HCT116 (cell line): ENCODE results near the gene NT5C1A. TPM values are rescaled to one million over a fixed set of nuclear protein-coding genes. Genes with fewer than 3 reads are reported as not detected.

ENCODE experiments used
- ATAC-seq: fragments of 200-7000 bp; cut with Tn5 transposase; 2 replicates; pipeline ENCODE4 v1.9.1; 2020; ENCODE audit warnings: mild to moderate bottlenecking, moderate library complexity
- BruUV-seq: library from RNA; stranded (reverse); fragments of 400-500 nt; replicated peaks from 2 replicates; lab custom pipeline; 2021; lab: Mats Ljungman, UMichigan
- CTCF ChIA-PET: fragments of 300-600 bp; sonication (Branson Sonifier 250); formaldehyde crosslinking; loops from one replicate; lab custom pipeline; 2021; ENCODE audit warnings: antibody characterized with exemption; lab: Charles Lee
- POLR2A ChIA-PET: fragments of 300-600, 350-600 bp; sonication (Branson Sonifier 250); formaldehyde crosslinking; loops from one replicate; lab custom pipeline; 2021; ENCODE audit warnings: antibody characterized with exemption; lab: Charles Lee
- RAD21 ChIA-PET, 2 experiments: fragments of 300-600 bp; sonication (Branson Sonifier 250); formaldehyde crosslinking; loops; one replicate each; lab custom pipeline; 2023; ENCODE audit warnings: low total read pairs in 2 of 2; ENCODE audit not compliant: uncharacterized antibody in 2 of 2, unreplicated experiment in 2 of 2, low non-redundant PET in 1 of 2; lab: Charles Lee
- DNase-seq: peaks from one replicate; pipeline ENCODE4 v3.0.0-alpha.2; 2010; ENCODE audit warnings: low read depth, low spot score
- H2AFZ ChIP-seq: fragments of 200-600 bp; shearing (Covaris generic), sonication (generic); 2 replicates; pipeline ENCODE4 v1.6.1; 2017; ENCODE audit warnings: low read depth, mixed run types, mixed read lengths, antibody characterized with exemption, low read length; ENCODE audit not compliant: poor library complexity, severe bottlenecking
- H3K27ac ChIP-seq: 2 replicates; pipeline ENCODE4 v1.5.1; 2012; ENCODE audit warnings: low read depth, low read length
- H3K27me3 ChIP-seq: fragments of 200-600 bp; sonication (generic); 2 replicates; pipeline ENCODE4 v1.6.1; 2016; ENCODE audit warnings: mixed run types, low read length, mixed read lengths; ENCODE audit not compliant: insufficient read depth
- H3K36me3 ChIP-seq, 2 experiments: fragments of 200-500 bp in 1 of 2; fragments of 200-600 bp in 1 of 2; sonication (Bioruptor generic) in 1 of 2; sonication (generic) in 1 of 2; 2 replicates each; pipeline versions ENCODE4 v1.5.1 to v1.6.1; 2014 to 2016; ENCODE audit warnings: low read length in 2 of 2, inconsistent platforms in 1 of 2, mixed read lengths in 1 of 2, mixed run types in 1 of 2; ENCODE audit not compliant: insufficient read depth in 2 of 2, control insufficient read depth in 1 of 2
- H3K4me1 ChIP-seq, 2 experiments: fragments of 200-600 bp in 1 of 2; sonication (generic) in 1 of 2; 2 replicates each; pipeline versions ENCODE4 v1.5.1 to v1.6.1; 2012 to 2017; ENCODE audit warnings: low read length in 2 of 2, inconsistent platforms in 1 of 2, mild to moderate bottlenecking in 1 of 2, mixed read lengths in 1 of 2, mixed run types in 1 of 2, moderate library complexity in 1 of 2; ENCODE audit not compliant: insufficient read depth in 2 of 2, control insufficient read depth in 1 of 2
- H3K4me2 ChIP-seq: fragments of 200-600 bp; sonication (generic); 2 replicates; pipeline ENCODE4 v1.6.1; 2017; ENCODE audit warnings: mixed run types, low read length, mixed read lengths
- H3K4me3 ChIP-seq, 2 experiments: fragments of 200-600 bp in 1 of 2; sonication (generic) in 1 of 2; replicated peaks in 1 of 2; 2 replicates each; pipeline ENCODE4 v1.5.1; 2011 to 2016; ENCODE audit warnings: low read length in 2 of 2, control low read depth in 1 of 2, low read depth in 1 of 2, mild to moderate bottlenecking in 1 of 2, mixed read lengths in 1 of 2, mixed run types in 1 of 2
- H3K79me2 ChIP-seq: fragments of 200-600 bp; sonication (generic); 2 replicates; pipeline ENCODE4 v1.6.1; 2017; ENCODE audit warnings: mild to moderate bottlenecking, mixed run types, low read length, moderate library complexity, mixed read lengths; ENCODE audit not compliant: insufficient read depth
- H3K9ac ChIP-seq: fragments of 200-600 bp; sonication (generic); 2 replicates; pipeline ENCODE4 v1.6.1; 2016; ENCODE audit warnings: low read length, mixed read lengths
- H3K9me2 ChIP-seq: fragments of 200-600 bp; sonication (generic), shearing (Covaris generic); 2 replicates; pipeline ENCODE4 v1.6.1; 2017; ENCODE audit warnings: mixed run types, mild to moderate bottlenecking, moderate library complexity; ENCODE audit not compliant: insufficient read depth
- H3K9me3 ChIP-seq, 2 experiments: fragments of 200-500 bp in 1 of 2; fragments of 200-600 bp in 1 of 2; sonication (Bioruptor generic) in 1 of 2; sonication (generic) in 1 of 2; 2 replicates each; pipeline ENCODE4 v1.6.1; 2014 to 2017; ENCODE audit warnings: low read length in 2 of 2, mixed read lengths in 2 of 2, inconsistent platforms in 1 of 2, low read depth in 1 of 2, mild to moderate bottlenecking in 1 of 2, mixed run types in 1 of 2, moderate library complexity in 1 of 2; ENCODE audit not compliant: control insufficient read depth in 1 of 2, insufficient read depth in 1 of 2
- H4K20me1 ChIP-seq: fragments of 200-600 bp; sonication (generic), shearing (Covaris generic); 2 replicates; pipeline ENCODE4 v1.6.1; 2017; ENCODE audit warnings: mixed run types, mild to moderate bottlenecking, moderate library complexity; ENCODE audit not compliant: insufficient read depth
- CBX3 ChIP-seq: IDR thresholded peaks from 2 replicates; pipeline ENCODE4 v1.6.1; 2012; ENCODE audit warnings: low read depth
- CEBPB ChIP-seq: IDR thresholded peaks from 2 replicates; pipeline ENCODE4 v1.6.1; 2012; ENCODE audit warnings: low read depth
- CTCF ChIP-seq, 3 experiments: fragments of 200-600 bp in 1 of 3; sonication (generic) in 1 of 3; IDR thresholded peaks in 2 of 3; conservative IDR thresholded peaks in 1 of 3; 2 replicates each; pipeline ENCODE4 v1.5.1; 2012 to 2017; ENCODE audit warnings: low read depth in 2 of 3, low read length in 2 of 3, antibody characterized with exemption in 1 of 3, borderline replicate concordance in 1 of 3, control low read depth in 1 of 3, mild to moderate bottlenecking in 1 of 3, mixed read lengths in 1 of 3, mixed run types in 1 of 3, moderate library complexity in 1 of 3; ENCODE audit not compliant: insufficient read depth in 1 of 3
- EGR1 ChIP-seq: IDR thresholded peaks from 2 replicates; pipeline ENCODE4 v1.6.1; 2012; ENCODE audit warnings: low read depth
- ELF1 ChIP-seq: IDR thresholded peaks from 2 replicates; pipeline ENCODE4 v1.6.1; 2012; ENCODE audit warnings: low read depth, borderline replicate concordance
- EZH2 ChIP-seq: fragments of 200-600 bp; sonication (generic); IDR thresholded peaks from 2 replicates; pipeline ENCODE4 v1.6.1; 2017; ENCODE audit warnings: antibody characterized with exemption, mixed run types
- EZH2phosphoT487 ChIP-seq: fragments of 200-600 bp; IDR thresholded peaks from 2 replicates; pipeline ENCODE4 v1.6.1; 2018; ENCODE audit warnings: antibody characterized with exemption, borderline replicate concordance
- FOSL1 ChIP-seq: IDR thresholded peaks from 2 replicates; pipeline ENCODE4 v1.6.1; 2012; ENCODE audit warnings: low read depth
- JUND ChIP-seq: IDR thresholded peaks from 2 replicates; pipeline ENCODE4 v1.6.1; 2012
- POLR2A ChIP-seq: IDR thresholded peaks from 2 replicates; pipeline ENCODE4 v1.7.0; 2011; ENCODE audit warnings: borderline replicate concordance; ENCODE audit not compliant: insufficient read depth, insufficient read length; ENCODE audit errors: extremely low read depth
- RAD21 ChIP-seq: IDR thresholded peaks from 2 replicates; pipeline ENCODE4 v1.6.1; 2012; ENCODE audit warnings: low read depth, mild to moderate bottlenecking
- REST ChIP-seq: IDR thresholded peaks from 2 replicates; pipeline ENCODE4 v1.6.1; 2012; ENCODE audit warnings: low read depth
- SIN3A ChIP-seq: IDR thresholded peaks from 2 replicates; pipeline ENCODE4 v1.6.1; 2012; ENCODE audit warnings: low read depth
- SP1 ChIP-seq: IDR thresholded peaks from 2 replicates; pipeline ENCODE4 v1.6.1; 2012; ENCODE audit warnings: low read depth
- SRF ChIP-seq: IDR thresholded peaks from 2 replicates; pipeline ENCODE4 v1.6.1; 2012; ENCODE audit warnings: low read depth
- TCF7L2 ChIP-seq: IDR thresholded peaks from 2 replicates; pipeline ENCODE4 v1.7.0; 2011; ENCODE audit warnings: borderline replicate concordance, inconsistent platforms; ENCODE audit not compliant: insufficient read depth, insufficient read length; ENCODE audit errors: extremely low read depth
- ZNF274 ChIP-seq: fragments of 200-500 bp; sonication (Bioruptor generic); IDR thresholded peaks from 2 replicates; pipeline ENCODE4 v1.6.1; 2014; ENCODE audit warnings: mild to moderate bottlenecking, low read depth, low read length, inconsistent platforms
- intact Hi-C: fragments of 100-400 bp; cut with micrococcal nuclease; formaldehyde crosslinking; loops from 2 replicates; pipeline ENCODE4 v1.10.0; 2022
- total RNA-seq: library from RNA; stranded (reverse); gene quantifications from one replicate; pipeline ENCODE4 v1.2.1, GENCODE V29; 2021; ENCODE audit not compliant: unreplicated experiment

NT5C1A gene
- total RNA-seq, 1 experiment from 2014 or later: not detected

- H3K4me3 ChIP-seq: no peak overlapping the region
- H2AFZ ChIP-seq: no peak overlapping the region
- no peaks in the 10 kb centered on the region for H3K79me2 ChIP-seq
- no peak for ATAC-seq
- H3K27me3 ChIP-seq: no peaks in the 10 kb centered on the region
- H3K9ac ChIP-seq: no peak overlapping the region
- intact Hi-C loops: no loop called here
- TF ChIP-seq EGR1 (no peak), EZH2 (no peak), ZNF274 (no peak), CTCF (IDR thresholded peaks at IDR 0.05 in 2 of 3, conservative IDR thresholded peaks at IDR 0.05 in 1 of 3; ENCODE audit: borderline replicate concordance in 1 of 3, insufficient read depth in 1 of 3, low read depth in 2 of 3, low read length in 2 of 3) (no peak), RAD21 (no peak), POLR2A (no peak), EZH2phosphoT487 (no peak), TCF7L2 (no peak)
- TF ChIP-seq, all 23 proteins: peak for 0
- no peak for DNase-seq
- Histone ChIP-seq H3K9me2 (no peaks in the 10 kb centered on the region), H3K27ac (no peak overlapping the region), H3K4me2 (no peak overlapping the region), H4K20me1 (no peaks in the 10 kb centered on the region), H3K9me3 (no peaks in the 10 kb centered on the region), H3K36me3 (no peaks in the 10 kb centered on the region), H3K4me1 (peaks cover 0 to 5% of the 10 kb centered on the region in 2 experiments; a peak in 2 of 4 replicates)
- BruUV-seq: no TSS peak
- ChIA-PET RAD21 (no interaction called here), CTCF (interaction anchor here (1.2 to 3.6 kb wide), 3 partner anchors 10 to 42 kb away, joined by 3 to 28 read pairs (median 3); no protein-coding TSS in a partner anchor), POLR2A (no interaction called here)
Measured at GRCh38 chr1:39648496-39648895, 23.4 kb downstream of the NT5C1A start.

- CTCF ChIA-PET: interaction anchor here (1.2 to 3.6 kb wide), 3 partner anchors 11 to 41 kb away, joined by 3 to 28 read pairs (median 10); no protein-coding TSS in a partner anchor
- no TSS peak for BruUV-seq
- no peak for TF ChIP-seq REST
- no peak for TF ChIP-seq ZNF274
- TF ChIP-seq SRF: no peak
- TF ChIP-seq ELF1: no peak
- TF ChIP-seq EZH2phosphoT487: no peak
- TF ChIP-seq CEBPB: no peak
- TF ChIP-seq SIN3A: no peak
- no peak for TF ChIP-seq EGR1
- TF ChIP-seq CBX3: no peak
- TF ChIP-seq SP1: no peak
- TF ChIP-seq FOSL1: no peak
- no peak for TF ChIP-seq JUND
Measured at GRCh38 chr1:39647247-39647646, 24.7 kb downstream of the NT5C1A start.

More at GRCh38 chr1:39647247-39647646, 24.7 kb downstream of the NT5C1A start:
- ChIA-PET POLR2A (no interaction called here), RAD21 (no interaction called here)
- Histone ChIP-seq H3K4me1 (no peaks in the 10 kb centered on the region), H3K4me3 (no peak overlapping the region), H3K9me2 (no peaks in the 10 kb centered on the region), H2AFZ (no peak overlapping the region), H3K4me2 (no peak overlapping the region), H3K27ac (no peak overlapping the region), H3K9ac (no peak overlapping the region), H4K20me1 (no peaks in the 10 kb centered on the region), H3K9me3 (no peaks in the 10 kb centered on the region), H3K36me3 (no peaks in the 10 kb centered on the region), H3K79me2 (no peaks in the 10 kb centered on the region), H3K27me3 (no peaks in the 10 kb centered on the region)
- ATAC-seq (no peak), DNase-seq (no peak)
- intact Hi-C loops: no loop called here
